NCI-H226 (cell line): Measurements from ENCODE around the gene ERICH6.
"Not testable (repeated sequence)": the region's sequence is repeated elsewhere in the genome, so short reads cannot be mapped to it uniquely, and the experiment has no call there.

Experiments used
- DNase-seq: peaks from one replicate; pipeline ENCODE4 v3.0.0-alpha.2; 2015

ERICH6 gene

DNA sequence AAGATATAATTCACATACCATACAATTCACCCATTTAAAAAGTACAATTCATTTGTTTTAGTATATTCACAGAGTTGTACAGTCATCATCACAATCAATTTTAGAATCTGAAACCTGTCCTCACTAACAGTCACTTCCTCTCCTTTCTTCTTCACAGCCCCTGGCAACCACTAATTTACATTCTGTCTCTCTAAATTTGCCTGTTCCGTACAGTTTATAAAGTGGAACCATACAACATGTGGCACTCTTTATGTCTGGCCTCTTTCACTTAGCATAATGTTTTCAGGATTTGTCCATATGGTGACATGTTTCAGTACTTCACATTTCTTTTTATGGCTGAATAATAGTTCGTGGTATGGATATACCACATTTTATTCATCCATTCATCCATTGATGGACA is 22.7 kb downstream of the ERICH6 start:
- no peak for DNase-seq

DNA sequence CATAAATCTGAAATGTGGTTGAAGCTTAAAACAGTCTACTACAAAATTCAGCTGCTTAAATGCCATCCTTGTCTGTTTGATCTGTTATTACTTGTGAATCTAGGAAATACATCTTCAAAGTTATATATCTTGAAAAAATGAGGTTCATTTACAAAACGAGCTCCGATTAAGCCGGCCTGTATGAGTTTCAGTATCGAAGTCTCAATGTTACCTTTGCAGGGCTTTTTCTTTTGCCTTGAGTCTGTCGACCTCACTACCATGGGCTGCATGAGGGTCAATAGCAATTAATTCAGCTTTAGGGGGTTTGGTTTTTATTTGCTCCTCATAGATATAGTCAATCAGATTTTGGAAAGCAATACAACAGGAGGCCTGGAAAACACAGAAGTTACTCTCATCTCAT is 23.2 kb downstream of the ERICH6 start:
- DNase-seq: no peak

DNA sequence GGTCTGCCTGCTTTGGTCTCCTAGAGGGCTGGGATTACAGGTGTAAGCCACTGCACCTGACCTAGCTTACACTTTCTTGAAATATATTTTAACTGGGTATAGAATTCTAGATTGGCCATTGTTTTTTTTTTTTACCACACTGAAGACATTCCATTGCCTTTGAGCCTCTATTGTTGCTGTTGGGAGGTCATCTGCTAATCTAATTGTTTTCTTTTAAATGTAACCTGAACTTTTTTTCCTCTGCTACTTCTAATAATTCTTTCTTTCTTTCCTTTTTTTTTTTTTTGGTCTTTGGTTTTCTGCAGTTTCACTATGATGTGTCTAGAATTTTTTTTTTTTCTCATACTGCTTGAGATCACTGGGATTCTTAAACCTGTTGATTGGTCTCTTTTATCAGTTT is 28.1 kb downstream of the ERICH6 start:
- DNase-seq: no peak

DNA sequence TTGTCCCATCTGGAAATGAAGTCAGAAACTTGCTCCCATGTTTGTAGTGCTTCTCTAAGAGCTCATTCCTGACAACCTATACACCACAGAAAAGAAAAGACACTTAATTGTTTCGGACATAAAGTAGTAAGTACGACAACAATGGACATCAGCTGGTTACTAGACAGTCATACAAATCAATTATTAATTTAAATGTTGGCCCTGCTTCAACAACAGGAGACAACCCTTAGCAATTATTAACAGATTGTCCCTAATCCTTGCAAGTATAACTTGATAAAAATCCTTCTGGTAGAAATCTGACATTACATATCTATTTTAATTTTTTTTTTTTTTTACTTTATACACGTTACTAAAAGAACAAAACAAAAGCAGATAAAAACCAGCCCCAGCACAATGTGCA is 29.8 kb downstream of the ERICH6 start:
- DNase-seq: no peak

DNA sequence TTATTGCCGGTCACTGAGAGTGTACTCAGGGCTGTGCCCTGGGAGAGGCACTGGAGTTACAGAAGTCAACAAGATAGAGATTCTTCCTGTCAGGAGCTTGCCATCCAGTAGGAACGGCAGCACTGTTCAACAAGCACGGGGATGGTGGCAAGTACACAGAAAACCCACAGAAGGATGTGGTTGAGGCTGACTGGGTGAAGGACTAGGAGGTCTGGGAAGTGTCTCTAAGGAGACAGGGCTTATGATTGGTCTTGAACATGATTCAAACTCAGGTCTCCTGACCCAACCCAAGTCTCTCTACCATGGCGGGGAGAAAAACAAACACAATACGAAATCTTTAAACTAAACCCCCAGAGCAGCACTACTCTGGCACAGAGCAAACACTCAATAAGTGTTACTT is 37.6 kb downstream of the ERICH6 start:
- no peak for DNase-seq

DNA sequence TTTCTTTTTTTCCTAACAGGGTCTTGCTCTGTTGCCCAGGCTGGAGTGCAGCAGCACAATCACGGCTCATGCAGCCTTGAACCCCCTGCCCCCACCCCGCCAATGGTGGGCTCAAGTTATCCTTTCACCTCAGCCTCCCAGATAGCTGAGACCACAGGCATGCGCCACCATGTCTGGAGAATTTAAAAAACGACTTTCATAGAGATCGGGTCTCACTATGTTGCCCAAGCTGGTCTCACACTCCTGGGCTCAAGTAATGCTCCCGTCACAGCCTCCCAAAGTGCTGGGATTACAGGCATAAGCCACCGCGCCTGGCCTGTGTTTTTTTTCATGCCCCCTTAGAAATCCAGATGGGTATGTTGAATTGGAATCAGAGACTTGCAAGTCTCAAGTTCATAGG is 40.3 kb downstream of the ERICH6 start:
- no peak for DNase-seq

- no peak for DNase-seq
Measured at GRCh38 chr3:150662410-150663200, 41.1 kb downstream of the ERICH6 start.

- no peak for DNase-seq
Measured at GRCh38 chr3:150656316-150656715, 47.4 kb downstream of the ERICH6 start.

- no peak for DNase-seq
Measured at GRCh38 chr3:150653110-150653561, 50.6 kb downstream of the ERICH6 start.

DNA sequence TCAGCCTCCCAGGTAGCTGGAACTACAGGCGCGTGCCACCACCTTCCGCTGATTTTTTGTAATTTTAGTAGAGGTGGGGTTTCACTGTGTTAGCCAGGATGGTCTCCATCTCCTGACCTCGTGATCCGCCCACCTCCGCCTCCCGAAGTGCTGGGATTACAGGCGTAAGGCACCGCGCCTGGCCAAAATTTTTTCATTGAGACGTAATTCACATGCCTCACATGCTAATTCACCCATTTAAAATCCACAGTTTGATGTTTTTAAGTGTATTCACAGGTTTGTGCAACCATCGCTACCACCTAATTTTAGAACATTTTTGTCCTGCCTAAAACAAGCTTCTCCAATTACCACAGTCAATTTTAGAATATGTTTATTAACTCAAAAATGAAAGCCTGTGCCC is 63.5 kb downstream of the ERICH6 start:
- no peak for DNase-seq

GRCh38 chr3:150639262-150639661 is 64.5 kb downstream of the ERICH6 start:
- peak; percentile 6 for DNase-seq

DNA sequence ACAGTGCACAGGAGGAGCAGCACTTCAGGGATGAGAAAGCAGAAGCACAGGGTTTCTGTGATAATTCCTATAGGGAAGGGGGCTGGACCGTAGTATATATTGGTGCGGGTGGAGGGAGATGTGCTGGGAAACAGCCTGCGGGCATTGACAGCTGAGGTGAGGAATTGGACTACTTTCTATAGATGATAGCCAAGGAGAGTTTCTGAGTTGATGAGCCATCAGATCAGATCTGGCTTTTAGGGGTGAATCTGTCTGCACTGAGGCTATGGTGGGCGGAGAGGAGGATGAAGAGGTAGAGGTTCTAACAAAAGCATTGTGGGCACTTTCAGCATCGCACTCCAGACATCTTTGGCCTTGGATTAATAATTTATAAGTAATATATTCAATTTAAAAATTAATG is 67.5 kb downstream of the ERICH6 start:
- DNase-seq: no peak

DNA sequence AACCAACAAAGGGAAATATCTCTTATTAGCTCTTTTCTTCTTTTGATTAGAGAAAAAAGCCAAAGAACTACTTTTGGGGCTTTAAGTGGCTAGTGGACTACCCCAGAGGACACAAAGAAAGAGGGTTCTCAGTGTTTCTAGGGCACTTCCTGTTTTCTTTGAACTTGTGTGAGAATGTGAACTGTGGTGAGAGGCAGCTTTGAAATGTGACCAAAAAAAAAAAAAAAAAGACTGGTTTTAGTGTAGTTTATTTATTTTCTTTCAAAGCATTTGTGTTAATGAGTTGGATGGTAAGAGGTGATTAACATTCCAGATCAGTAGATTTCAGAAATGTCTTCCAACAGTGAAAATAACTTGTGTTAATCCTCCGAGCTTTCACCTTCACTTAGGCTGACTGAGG is 68.2 kb downstream of the ERICH6 start:
- DNase-seq: no peak

DNA sequence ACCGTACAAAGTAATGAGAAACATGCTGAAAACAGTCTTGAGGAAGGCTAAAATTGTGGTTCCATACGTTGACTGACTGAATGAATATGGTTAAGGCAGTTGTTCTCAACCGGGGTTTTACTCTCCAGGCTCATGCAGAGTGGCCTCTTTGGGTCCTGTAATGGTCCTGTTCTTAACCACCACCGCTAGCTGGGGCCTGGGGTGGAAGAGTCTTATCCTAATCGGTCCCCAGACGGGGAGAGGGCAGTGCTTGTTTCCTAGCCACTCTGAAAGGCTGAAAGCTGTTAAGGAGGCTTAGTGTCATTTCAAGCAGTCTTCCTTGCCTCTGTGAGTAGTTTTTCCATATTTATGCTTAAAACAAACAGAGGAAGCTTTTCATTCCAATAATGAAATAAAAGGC is 68.6 kb downstream of the ERICH6 start:
- no peak for DNase-seq

- no peak for DNase-seq
Measured at GRCh38 chr3:150631515-150632221, 72.1 kb downstream of the ERICH6 start.

GRCh38 chr3:150627557-150627956 is 76.2 kb downstream of the ERICH6 start:
- DNase-seq: no peak

- no peak for DNase-seq
Measured at GRCh38 chr3:150626148-150626930, 77.4 kb downstream of the ERICH6 start.

- no peak for DNase-seq
Measured at GRCh38 chr3:150623945-150624344, 79.8 kb downstream of the ERICH6 start.

DNA sequence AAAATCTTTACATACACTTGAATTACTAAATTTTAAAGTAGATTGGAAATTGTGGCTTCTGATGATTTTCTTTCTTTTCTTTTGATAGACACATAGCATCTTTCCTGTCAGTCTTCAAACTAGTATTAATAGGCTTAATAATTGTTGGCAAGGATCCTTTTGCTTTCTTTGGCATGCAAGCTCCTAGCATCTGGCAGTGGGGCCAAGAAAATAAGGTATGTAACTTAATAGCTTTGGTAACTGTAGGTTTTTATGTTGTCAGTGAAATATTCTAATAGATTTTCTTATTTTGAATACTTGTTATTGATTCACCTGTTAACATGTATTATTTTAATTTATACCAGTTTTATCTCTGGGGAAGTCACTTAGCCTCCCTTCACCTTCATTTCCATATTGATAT is 80.8 kb downstream of the ERICH6 start:
- not testable (repeated sequence) for DNase-seq

- DNase-seq: no peak
Measured at GRCh38 chr3:150620002-150620689, 83.6 kb downstream of the ERICH6 start.

DNA sequence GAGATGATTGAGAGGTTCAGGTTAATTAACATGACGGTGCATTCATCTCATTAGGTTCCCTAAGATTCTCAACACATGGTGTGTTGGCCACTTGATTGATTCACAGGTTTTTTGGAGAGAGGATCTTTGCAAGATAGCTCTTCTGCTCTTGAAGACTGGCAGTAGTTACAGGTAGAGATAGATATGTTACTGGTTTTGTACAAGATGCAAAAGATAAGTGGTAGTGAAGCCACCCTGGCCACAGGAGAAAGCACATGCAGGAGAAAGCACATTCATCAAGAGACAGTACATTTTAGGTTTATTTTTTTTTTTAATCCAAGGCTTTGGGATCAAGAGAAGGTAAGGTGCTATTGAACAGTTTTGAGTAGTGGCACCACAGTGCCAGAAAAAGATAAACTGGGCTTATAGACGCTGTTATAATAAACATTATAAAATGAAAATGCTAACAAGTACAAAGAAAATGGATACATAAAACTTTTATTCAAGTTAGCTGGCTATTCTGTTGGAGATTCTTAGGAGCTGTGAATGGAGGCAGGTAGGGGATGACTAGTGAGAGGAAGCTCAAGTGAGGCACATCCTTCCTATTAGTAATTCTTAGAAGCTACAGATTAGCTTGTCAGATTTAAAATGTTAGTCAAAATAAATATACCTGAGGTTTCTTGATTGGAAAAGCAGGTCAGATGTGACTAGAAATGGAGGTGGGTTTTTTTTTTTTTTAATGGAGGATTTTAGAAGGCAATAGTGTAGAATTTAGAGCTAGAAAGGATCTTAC is 89.8 kb downstream of the ERICH6 start:
- DNase-seq: no peak

DNA sequence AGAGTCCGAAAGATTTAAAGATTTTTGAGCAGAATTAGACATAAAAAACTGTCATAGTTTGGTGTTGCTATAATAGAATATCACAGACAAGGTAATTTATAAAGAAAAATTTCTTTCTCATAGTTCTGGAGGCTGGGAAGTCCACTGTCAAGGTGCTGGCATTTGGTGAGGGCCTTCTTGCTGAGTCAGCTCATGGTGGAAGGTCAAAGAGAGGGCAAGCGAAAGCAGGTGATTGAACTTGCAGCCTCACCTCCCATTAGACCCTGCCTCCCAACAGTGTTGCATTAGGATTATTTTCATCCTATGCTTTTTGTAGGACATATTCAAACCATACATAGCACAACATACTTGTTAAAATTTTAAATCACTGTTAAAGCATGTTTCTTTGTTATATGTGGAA is 90.7 kb downstream of the ERICH6 start:
- DNase-seq: no peak
